Activated gamma-delta T cell treated with Interleukin-2 at 50 U/mL for 16 hours (primary cell): ENCODE results near the gene CDH22.
A peak's percentile ranks its signal among the peaks of the same experiment; 100 is the strongest.

Experiments used
- DNase-seq: peaks from one replicate; pipeline ENCODE4 v3.0.0-alpha.2; 2020

Gene CDH22

DNA sequence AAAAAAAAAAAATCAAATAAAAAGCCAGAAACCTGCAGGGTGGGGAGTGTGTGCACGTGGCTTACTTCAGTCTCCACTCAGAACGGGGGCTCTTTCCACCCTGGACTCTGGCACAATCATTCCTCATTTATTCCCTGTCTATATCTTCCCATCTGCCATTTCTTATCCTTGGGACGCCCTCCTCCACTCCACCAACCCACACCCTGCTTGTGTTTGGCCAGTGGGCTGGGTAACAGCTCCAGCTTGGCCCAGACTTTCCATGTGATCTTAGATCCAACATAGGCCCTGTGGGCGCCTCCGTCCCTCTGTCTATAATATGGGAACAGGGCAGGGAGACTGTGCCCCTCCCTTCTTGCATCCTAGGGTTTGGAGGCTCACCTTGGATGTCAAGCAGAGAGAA, 122.1 kb downstream of the CDH22 start:
- DNase-seq = no peak

DNA sequence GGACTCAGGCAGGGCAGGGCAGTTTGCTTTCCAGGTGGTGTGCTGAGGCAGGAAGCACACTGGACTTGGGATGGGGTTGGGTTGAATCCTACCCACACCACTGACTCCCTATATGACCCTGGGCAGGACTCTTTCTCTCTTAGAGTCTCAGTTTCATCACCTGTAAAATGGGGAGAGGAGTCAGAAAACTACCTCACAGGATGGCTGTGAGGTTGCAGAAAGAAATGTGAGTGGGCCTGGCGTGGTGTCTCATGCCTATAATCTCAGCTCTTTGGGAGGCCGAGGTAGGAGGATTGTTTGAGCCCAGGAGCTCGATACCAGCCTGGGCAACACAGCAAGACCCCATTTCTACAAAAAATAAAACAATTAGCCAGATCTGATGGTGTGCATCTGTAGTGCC, 122.9 kb downstream of the CDH22 start:
- DNase-seq = no peak

DNA sequence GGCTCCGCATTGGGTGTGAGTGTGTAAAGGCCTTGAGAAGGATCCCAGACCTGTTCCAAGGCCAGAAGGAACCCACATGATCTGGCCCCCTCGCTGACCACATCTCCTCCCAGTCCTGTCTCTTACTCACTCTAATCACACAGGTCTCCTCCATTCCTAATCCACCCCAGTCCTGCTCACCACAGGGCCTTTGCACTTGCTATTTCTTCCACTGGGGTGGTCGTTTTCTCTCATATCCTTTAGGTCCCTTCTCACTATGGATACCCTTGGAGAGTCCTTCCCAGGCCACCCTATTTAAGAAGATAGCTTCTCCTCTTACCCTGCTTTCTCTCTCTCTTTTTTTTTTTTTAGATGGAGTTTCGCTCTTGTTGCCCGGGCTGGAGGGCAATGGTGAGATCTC, 124.5 kb downstream of the CDH22 start:
- no peak for DNase-seq

DNA sequence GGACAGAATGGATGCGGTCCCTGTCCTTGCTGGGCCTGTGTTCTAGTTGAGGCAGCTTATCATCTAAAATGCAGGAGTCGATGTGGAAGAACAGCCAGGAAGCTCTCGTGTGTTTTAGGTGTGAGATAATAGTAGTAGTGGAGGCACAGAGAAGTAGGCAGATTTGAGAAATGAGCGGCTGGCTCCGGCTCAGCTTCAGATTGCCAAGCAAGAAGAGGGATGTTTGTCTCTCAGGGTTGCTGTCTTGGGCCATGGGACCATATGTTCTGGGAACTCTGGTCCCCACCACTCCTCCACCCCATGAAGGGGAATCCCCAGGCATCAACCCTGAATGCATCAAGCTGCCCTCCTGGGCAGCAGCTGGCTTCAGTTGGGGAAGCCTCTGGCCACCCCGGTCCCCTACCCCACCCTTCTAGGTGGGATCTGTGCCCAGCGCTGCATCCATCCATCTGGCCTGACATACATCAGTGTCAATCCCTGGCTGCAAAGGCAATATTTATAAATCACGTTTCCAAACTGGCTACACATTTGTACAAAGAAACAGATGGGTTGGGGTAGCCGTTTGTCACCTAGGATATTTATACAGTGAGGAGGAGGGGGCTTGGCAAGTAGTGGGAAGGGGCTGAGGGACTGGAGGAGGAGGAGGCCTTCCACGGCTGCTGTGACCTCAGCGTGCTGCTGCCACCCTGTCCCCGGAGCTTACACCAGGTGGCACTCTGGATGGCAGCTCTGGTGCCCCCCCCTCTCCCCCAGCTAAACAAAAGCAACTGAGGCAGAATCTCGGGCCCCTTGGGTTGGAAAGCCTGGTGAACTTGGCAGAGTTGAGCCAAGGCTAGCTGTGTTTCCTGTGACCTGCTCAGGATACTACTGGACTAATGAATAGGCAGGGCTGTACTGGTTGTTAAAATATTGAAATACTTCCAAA, 125.8 kb downstream of the CDH22 start:
- no peak for DNase-seq

DNA sequence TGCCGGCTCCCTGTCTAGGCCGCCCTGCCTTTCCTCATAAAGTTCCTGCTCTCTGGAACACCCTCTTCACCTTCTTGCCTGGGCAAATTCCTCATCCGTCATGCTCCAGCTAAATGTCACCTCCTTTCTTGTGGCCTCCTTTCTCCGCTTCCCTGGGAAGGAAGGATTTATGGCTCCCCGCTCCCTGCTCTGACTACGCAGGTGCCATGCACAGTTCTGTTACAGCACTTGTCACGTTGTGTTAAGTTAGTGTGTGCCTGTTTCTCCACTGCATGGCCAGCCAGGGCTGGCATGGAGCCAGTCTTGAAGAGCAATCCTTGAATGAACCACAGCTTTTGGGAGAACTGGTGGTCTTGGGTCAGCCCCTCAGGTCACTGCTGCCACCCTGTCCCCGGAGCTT, 128.4 kb downstream of the CDH22 start:
- no peak for DNase-seq

DNA sequence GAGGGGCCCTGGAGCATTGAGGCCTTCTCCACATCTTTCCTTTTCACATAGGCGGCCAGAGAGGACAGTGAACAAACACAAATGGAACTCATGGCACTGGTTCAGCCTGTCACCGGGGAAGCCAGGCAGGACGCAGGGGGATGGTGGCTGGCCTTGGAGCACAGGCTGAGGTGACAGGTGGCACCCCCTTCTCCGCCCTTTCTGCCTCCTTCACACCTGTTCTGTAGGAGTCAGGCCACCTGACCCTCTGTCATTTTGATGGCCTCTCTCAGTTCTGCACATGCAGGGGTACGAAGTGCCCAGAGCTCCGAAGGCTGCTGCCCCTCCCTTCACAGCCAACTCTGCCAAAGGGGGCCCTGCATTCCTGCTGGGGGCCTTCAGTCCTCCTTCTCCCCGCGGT, 129.4 kb downstream of the CDH22 start:
- no peak for DNase-seq

DNA sequence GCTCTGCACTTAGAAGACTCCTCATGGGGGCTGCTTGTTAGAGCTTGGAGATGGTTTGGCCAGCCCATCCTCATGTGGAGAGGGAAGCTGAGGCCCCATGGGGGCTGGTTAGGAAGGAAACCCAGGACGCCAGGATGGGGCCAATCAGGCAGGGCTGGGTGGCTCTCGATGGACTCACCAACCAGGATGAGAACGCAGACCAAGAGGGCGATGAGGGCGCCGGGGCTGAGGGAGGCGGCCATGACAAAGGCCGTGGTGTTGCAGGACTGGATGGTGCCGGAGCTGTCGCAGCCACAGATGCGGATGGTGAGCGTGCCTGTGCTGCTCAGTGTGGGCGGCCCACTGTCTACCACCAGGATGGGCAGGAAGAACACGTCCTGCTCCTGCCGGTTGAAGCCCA, 130.5 kb downstream of the CDH22 start:
- no peak for DNase-seq

DNA sequence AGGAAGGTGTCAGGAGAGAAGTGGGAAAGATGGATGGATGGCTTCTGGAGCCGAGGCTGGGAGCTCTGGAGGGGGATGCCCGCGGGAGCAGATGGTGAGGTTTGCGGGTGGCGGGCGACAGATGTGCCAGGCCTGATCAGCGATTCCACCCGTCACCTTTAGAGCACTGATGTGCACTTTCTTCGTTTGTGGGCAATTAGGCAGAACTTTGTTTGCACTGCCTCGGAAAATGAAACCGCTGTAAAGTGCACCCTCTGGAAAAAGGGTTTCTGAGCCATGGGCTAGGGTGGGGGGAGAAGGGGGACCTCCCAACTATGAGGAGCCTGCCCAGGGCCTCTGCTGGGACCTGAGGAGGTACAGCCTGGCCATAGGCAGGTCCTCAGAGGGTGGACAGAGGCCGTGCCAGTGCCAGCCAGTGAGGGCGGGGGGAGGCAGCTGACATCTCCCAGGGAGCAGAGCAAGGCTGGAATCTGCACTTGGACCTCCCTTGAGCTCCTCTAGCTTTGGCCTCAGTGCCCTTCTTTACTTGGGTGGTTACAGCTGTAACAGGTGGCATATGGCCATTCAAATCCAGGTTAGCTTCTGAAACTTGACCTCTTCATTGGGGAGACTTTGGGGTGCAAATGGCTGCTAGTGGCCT, 131.4 kb downstream of the CDH22 start:
- DNase-seq = no peak

DNA sequence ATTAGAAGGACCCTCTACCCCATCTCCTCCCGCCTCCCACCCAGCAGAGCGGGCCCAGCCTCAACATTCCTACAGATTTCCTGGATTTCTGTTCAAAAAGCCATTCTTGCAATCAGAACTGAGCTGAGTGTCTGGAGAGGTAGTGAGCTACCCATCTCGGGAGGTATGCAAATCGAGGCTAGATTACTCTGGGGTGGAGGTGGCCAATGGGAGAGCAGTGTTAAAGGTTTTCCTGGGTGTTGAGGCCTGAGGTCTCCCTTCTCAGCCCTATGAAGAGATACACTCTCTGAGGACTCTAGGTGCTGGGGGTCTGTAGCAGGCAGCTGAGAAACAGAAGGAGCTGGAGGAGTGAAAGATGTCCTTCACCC, 133.2 kb downstream of the CDH22 start:
- DNase-seq = no peak

DNA sequence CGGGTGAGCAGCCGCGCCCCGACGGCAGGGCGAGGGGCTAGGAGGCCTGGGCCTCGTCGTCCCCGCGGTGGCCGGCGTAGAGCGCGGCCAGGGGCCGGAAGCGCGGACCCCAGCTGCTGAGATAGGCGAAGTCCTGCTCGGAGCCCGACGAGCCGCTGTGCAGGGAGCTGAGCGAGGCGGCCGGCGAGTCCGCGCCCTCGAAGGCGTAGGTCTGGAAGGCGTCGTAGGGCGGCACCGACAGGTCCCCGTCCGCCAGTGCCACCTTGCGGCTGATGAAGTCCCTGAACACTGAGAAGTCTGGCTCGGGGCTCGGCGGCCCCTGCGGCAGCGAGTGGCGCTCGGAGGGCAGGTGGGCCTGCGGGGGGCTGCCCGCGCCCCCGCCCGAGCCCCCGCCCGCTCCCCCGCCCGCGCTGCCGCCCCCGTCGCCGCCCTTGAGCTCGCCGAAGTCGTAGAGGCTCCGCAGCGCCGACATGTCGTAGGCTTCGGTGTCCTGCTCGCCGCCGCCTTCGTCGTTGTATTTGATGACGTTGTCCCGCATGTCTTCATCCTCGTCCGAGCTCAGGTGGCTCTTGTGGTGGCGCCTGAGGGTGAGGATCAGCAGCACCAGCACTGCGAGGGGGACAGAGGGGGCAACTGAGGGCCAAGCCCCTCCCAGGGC, 133.7 kb downstream of the CDH22 start:
- peak; percentile 69 for DNase-seq

DNA sequence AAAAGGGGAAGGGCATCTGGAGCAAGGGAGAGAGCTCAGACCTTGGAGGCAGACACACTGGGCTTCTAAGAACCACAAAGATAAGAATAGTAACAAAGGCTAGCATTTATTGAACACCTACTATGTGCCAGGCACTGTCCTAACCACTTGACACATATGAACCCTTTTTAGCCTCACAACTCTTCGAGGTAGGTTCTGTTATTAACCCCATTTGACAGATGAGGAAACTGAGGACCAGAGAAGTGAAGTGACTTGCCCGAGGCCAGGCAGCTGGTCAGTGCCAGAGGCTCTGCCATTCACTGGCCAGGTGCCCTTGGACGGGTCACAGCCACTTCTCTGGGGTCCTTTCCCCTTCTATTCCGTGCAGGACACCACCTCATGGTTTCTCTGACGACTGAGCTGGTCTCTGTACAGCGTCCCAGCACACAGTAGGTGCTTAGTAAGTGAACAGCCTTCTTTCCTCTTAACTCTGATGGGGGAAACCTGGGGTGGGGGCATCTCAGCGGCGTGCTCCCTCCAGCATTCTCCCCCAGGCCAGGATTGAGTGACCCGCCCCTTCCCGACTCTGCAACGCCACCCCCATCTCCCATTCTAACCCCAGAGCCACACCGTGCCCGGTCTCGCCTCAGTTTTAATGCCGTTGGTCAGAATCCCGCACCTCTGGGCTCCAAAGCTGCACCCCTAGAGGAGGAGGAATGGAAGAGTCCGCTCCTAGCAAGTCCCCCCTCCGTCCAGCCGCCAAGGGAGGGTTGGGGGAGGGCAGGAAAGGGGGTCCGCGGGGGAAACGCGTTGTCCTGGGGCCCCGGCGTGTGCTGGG, 134.4 kb downstream of the CDH22 start:
- DNase-seq = no peak

DNA sequence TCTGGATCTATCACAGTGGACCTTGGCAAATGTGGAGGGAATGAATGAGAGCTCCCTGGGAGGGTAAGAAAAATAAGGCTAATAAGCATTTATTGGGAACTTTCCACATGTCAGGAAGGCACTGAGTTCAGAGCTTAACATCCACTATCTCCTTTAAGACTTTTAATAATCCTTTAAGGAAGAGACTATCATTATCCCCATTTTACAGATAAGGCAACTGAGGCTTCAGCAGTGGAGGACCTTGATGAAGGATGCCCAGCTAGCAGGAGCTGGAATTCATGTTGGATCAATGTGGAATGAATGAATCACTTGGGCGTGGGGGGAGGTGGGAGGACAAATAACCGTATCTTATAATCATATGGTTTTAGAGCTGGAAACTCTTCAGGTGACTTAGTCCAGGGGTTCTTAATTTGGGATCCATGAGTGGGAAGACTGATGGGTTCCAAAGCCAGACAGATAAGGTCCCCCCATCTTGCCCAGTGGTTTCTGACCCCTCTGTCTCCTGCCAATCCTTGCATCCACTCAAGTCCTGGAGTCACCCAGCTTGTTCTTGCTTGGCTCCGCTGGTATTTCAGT, 135.2 kb downstream of the CDH22 start:
- no peak for DNase-seq

DNA sequence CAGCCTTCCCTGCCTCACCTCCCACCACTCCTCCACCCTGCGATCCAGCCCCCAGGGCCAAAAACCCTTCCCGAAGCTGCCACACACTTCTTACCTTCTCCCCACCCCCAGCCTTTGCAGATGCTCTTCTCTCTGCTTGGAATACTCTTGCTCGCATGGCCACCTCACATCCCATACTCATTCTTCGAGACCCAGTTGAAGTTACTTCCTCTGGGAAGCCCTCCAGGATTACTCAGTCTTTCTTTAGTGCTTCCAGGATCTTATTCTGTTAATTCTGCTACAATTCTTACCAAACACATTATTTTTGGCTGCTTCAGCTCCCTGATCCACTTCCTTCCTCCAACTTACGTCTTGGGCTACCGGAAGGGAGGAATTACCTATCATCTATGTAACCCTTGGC, 135.8 kb downstream of the CDH22 start:
- DNase-seq = no peak

DNA sequence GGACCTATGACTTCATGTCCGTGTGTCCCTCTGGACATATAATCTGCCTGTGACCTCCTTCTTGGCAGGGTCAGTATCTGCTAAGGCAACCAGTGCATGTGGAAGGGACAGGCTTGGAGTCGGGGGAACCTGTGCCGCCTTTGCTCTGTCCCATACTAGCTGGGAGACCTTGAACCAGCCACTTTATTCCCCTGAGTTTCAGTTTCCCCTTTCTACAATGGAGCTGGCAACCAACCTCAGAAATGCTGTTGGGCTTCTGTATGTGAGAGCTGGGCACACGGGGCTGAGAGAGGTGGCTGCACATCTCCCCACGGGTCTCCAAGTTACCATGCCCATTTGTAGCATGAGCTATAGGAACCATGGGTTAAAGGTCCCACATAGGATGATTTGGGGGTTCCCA, 136.4 kb downstream of the CDH22 start:
- DNase-seq = no peak

DNA sequence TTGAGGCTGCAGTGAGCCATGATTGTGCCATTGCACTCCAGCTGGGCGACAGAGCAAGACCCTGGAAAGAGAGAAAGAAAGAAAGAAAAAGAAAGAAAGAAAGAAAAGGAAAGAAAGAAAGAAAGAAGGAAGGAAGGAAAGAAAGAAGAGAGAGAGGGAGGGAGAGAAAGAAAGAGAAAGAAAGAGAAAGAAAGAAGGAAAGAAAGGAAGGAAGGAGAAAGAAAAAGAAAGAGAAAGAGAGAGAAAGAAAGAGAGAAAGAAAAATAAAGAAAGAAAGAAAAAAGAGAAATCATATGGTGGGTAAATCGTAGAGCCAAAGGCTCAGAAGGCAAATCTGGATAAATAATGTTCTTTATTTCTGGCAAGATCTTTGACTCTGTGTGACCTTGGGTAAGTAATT, 136.8 kb downstream of the CDH22 start:
- no peak for DNase-seq

DNA sequence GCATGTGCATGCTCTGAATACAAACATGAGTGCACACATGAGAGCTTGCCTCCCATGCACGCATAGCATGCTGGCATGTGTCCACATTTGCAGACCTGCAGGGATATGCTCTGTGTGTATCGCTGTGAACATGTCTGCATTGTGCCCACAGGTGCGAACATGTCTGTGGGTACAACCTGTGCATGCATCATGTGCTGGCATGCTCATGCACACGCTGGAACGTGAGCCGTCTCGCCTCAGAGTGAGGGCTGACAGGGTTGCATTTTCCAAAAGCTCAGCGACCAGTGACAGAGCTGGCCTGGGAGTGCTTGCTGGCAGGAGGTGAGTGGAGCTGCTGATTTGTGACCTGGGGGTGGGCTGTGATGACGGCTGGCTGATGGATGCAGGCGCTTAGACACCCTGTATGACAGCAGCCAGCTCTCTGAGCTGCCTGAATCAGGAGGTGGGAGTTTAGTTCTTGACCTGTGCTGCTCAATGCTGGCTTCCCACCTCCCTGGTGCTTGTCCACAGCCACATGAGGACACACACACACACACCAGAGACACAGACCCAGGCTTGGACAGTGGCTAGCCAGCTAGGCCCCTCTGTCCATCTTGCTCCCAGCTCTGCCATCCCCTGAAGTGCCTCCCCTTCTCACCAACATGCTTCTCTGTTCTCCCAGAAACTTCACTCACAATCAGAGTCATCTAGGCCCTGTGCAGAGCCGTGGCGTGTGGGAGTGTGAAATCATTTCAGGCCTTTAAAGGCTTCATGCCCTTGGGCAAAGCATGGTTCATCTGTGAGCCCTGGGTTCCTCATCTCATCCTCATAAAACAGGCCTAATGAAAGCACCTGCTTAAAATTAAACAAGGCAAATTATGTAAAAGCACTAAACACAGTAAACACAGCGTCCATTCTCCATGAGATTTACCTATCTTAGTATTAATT, 138.8 kb downstream of the CDH22 start:
- no peak for DNase-seq

DNA sequence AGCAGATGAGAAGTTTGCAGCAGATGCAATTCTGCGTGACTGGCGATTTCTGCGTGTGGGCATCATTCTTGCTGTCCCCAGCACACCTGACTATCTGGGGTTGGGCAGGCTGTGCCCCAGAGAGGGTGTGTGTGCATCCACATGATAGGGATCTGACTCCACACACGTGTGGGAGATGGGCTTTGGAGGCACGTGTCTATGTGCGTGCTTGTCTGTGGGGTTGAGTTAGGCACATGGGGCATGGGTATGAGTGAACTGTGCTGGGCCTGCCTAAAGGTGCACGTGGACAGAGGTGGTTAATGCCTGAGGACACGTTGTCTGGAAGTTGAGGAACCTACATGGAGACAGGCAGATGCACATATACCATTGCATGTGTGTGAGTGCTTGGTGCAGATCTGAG, 139.9 kb downstream of the CDH22 start:
- DNase-seq = no peak

DNA sequence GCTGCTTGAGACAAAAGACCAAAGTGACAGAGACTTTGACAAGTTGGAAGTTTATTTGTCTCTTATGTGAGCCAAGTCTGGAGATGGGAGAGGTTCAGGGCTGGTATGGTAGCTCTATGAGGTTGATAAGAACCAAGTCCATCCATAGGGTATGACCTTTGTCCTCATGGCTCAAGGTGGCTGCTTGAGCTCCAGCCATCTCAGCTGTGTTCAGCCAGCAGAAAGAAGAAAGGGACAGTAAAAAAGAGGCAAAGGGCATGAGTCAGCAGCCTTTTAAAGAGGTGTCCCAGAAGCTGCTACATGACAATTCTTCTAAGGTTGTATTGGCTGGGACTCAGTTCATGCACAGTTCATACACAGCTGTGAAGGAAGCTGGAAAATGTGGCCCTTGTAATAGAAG, 141.2 kb downstream of the CDH22 start:
- DNase-seq = no peak

DNA sequence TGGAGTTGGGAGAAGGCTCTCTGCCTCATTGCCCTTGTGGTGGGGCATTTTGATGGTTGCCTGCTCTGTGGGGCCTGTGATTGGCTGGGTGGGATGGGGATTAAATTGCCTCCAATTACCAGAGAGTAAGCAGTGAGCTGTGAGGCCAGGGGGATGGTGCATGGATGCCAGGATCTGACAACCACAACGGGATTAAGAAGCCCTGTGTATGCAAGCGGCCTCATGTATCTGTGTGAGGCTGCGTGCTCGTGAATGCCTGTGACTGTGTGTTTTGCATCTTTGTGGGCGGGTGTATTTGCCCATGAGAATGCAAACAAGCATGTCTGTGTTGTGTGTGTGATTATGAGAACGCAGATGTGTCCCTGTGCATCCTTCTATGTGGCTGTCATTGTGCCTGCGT, 144.0 kb downstream of the CDH22 start:
- no peak for DNase-seq

DNA sequence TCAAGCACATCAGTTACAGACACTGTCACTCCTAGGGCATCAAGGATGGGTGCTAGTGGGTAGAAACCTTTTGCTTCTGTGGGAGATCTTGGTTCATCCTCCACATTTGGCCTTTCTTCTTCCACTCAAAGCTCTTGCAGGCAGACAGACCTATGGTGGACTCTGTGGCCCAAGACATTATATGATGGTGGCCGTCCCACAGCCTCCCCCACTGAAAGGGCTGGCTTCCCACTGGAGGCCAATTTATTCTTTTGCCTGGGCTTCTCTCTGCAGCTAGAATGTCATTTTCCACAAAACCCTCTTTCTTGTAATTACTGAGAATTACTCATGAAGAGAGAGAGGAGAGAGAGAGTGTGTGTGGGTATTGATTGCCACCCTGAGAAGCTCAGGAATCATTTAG, 146.4 kb downstream of the CDH22 start:
- no peak for DNase-seq

DNA sequence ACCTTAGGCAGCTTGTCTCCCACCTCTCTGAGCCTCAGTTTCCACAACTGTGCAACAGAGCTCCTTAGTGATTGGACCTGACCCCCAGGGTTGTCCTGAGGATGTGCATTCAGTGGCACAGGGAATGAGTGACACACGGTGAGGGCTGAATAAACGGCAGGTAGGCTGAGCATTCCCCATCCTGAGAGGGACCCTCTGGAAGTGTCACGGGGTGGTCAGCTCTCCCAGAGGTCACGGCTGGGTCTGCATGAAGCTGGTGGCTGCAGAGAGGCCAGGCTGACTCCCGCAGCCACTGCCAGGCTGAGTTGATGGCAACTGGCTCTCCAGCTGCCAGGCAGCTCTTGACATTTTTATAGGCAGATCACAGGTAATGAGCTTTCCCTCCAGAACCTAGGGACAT, 147.6 kb downstream of the CDH22 start:
- DNase-seq = no peak
